Inflammatory macrophage treated with lipopolysaccharide for 1 hour (primary cell): Measurements from ENCODE around the gene SELENON.

Source experiments
- DNase-seq, 2 donors: peaks; one replicate each; pipeline ENCODE4 v3.0.0-alpha.2; 2020 to 2022

SELENON gene

DNA sequence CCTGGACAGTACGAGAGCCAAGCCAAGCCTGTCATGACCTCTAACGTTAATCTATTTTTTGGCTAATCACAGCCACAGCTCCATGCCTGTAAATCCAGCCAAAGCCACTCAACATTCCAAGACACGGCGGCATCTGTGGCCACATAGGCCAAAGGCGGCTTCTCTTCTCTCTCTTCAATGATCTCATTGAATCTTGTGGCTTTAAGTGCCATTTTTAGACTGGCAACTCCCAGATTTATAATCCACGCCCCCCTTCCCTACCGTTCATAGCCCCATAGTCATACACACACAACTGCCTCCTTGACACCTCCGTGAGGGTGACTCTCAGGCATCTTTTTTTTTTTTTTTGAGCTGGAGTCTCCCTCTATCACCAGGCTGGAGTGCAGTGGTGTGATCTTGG, 5.7 kb upstream of the SELENON start:
- DNase-seq, result no peak

DNA sequence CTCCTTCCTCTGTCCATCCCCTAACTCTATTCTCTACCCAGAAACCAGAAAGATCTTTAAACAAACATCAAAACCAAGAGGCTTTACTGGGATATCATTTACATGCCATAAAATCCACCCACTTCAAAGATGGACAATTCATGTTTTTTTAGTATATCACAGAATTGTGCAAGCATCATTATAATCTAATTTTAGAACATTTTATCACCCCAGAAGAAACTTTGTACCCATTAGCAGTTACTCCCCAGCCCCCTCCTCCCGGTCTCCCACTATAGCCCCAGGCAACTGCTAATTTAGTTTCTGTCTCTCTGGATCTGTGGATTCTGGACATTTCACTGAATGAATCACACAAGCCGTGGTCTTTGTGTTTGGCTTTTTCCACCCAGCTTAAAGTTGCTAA, 4.8 kb upstream of the SELENON start:
- no peak for DNase-seq

DNA sequence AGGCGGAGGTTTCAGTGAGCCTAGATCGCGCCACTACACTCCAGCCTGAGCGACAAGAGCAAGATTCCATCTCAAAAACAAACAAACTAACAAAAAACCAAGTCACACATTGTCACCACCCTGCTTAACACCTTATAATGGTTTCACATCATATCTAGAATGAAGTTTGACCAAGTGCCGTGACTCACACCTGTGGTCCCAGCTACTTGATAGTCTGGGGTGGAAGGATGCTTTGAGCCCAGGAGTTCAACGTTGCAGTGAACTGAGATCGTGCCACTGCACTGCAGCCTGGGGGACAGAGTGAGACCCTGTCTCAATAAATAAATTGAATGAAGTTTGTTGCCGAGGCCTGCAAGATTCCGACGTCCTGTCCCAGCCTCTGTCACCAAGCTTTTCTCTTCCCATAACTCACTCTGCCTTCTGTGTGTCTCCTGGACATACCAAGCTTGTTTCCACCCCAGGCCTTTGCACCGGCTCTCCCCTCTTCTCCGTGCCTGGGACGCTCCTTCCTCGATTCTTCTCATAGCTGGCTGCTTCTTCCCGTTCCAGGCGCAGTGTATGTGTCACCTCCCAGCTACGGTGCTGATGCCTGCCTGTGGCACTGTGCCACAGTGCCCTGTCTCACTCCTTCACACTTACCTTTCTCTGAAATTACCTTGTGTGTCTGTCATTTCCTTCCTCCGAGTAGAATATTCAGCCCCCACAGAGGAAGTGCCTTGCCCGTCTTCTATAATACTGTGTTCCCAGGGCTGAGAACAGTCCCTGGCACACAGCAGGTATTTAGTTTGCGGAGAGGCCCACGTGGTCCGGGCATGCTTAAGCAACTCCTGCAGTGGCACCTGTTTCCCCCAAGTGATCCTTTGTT, 3.8 kb upstream of the SELENON start:
- DNase-seq, result no peak

DNA sequence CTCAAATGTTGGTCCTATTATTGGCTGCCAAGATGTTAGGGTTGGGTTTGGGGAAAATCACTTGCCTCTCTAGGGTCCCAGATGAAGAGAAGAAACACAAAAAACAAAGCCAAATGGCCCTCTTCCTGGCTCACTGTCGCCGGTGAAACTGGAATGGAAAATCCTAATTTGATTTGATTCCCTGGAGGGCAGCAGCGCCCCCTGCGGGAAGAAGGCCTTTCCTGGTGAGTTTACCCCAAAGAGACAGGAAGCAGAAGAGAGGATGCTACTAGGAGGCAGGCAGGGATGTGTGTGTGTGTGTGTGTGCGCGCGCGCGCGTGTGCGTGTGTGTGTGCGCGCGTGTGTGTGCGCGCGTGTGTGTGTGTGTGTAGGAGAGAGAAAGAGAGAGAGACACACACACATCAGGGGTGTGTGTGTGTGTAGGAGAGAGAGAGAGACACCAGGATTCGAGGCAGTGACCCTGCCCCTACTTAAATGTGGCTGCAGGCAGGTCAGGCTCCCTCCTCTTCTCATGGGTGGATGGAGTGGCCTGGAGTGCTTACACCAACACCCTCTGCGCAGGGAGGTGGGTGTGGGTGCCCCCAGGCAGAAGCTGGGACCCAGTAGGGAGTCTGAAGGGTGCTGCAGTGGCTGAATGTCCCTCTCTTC, 3.1 kb upstream of the SELENON start:
- peak in 1 of 2 donors; percentile 93 for DNase-seq

DNA sequence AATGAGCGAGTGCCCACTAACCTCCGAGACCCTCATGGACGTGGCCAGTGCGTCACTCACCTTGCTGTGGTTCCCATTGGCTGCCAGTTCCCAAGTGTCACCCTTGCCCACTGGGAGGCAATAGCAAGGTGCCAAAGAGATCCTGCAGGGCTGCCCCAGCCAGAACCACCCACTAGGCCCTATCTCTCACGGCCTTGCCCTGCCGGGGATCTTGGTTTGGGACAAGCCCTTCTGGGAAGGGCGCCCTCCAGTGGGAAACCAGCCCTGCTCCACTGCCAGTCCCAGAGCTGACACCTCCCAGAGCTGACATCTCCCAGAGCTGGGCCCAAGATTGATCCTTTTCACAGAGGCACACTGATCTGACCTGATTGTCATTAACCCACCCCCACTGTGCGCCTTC, 2.1 kb upstream of the SELENON start:
- DNase-seq, result peak in 1 of 2 donors; percentile 55

DNA sequence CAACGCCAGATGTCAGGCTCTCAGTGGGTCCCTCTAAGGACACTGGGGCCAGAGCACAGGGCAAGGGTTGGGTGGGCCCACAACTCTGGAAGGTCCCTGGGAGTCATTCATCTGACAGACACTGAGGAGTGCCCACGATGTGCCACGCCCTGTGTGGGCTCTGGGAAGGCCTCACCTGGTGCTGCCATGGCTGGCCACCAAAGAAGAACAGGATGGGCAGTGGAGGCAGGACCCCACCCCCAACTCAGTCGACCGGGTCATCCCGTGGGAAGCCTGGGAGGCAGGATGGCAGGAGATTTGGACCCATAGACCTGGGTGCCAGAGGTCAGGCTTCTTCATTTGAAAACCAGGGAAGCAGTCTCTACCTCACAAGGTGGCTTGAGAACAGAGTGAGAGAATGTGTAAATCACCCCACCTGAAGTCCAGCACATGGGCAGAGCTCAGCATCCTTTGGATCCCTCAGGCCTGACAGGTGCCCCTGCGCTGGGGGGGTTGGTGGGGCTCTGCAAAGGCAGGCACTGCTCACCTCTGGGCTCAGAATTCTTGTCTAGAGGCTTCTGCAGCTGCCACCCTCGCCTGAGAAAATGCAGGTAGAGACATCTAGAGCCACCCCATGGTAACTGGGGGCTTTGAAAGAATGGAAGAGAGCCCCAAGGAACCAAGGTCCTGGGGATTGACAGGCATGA, 1.2 kb upstream of the SELENON start:
- DNase-seq, result no peak

DNA sequence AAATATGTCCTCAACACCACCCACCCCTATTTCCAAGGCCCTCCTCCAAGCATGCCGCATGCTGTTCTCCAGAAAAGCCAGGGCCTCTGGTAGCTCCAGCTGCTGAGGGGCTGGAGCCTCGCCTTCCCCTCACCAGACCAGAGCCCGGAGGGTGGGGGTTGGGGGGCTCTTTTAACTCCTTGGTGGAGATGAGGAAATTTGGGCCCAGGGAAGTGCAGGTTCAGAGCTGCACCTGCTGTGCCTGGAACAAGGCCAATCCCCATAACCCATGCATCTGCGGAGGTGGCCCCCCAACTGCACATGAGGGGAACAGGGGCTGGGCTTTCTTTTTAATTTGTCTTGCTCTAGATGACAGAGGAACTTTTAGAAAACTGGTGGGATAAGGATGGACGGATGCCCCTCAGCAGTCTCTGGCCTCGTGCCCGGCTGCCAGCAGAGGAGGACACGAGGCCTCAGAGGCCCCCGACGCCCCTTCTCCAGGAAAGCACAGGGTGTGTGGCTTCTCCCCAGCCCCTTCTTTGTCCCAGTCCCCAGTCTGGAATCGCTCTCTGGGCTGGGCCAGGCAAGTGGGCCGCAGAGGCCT, 550 bp upstream of the SELENON start:
- DNase-seq, result no peak

DNA sequence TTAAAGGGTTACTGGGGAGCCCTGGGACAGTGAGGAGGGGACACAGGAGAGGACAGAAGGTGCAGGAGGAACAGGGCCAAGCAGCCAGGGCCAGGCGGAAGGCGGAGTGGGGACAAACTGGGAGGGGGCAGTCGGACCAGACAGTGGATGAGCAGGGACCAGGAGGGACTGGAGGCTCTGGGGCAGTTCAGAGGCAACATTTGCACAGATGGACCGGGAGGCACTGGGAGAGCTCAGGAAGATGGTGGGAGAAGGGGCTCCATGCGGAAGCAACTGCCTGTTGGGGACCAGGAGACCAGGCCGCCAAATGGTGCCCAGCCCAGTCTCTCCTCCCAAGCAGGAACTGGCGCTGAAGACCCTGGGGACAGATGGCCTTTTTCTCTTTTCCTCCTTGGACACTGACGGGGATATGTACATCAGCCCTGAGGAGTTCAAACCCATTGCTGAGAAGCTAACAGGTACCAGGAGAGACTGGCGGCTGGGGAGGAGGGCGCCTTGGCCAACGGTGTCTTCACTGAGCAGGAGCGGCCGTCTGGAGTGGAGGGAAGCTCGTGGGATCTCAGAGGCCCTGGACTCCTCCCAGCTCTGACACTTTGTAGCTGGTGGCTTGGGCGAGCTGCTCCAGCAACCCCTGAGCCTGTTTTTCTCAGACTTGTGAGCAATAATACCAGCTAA, 847 bp downstream of the SELENON start:
- no peak for DNase-seq

DNA sequence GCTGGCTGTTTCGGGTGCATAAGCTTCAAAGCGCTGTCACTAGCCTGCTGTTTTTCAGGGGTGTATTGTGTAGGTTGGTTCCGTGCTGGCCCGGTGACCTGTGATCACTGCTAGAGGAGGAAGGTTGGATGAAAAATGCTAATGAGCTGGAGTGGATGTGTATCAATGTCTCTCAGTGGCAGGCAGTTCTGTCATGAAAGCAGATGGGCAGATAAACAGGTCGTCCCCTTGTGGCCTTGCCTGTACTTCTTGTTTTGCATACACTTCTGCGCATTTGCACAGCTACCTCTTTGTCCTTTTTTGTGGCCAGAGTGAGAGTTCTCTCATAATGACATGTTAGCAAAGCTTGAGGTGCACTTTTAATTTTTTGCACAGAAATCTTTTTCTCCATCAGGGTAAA, 2.9 kb downstream of the SELENON start:
- no peak for DNase-seq

DNA sequence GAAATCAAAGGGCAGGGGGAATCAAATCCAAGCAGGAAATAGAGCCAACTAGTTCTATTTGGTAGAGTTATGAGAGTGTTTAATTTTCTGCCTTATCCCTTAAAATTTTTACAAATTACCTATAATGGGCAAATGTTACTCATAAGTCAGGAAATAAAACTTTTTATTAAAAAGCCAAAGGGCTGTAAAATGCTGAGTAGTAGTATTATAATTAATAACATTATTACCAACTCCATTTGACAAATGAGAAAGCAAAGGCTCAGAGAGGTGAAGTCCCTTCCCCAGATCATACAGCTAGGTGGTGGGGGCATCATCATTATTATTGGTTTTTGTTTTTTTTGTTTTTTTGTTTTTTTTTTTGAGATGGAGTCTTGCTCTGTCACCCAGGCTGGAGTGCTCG, 3.4 kb downstream of the SELENON start:
- DNase-seq, result no peak

DNA sequence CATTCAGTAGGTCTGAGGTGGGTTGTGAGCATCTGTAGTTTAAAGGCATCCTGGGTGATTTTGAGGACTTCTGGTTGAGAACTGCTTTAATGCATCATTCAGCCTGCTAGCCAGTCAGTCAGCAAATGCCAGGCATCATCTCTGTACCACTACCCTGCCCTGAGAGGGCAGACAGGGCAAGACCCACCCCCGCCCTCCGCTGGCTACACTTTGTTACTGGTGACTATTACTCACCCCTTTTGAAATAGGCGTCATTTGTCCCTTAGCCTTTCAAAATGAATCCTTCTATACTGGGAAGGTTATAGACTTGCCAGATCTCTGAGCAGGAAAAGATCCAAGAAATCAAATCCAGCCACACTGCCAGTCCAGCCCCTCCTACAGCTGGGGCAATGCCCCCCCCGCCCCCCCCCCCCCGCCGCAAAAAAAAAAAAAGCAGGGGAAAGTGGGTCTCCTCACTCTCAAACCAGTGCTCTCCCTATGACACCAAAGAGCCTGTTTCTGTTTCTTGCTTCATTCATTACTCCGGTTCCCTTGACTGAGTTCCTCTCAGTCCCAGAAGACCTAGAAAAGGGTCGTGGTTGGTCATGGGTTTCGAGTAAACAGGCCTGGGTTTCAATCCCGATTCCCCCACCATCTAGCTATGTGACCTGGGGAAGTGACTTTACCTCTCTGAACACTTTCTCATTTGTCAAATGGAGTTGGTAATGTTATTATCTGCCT, 4.4 kb downstream of the SELENON start:
- peak; percentile 66 to 77 for DNase-seq

DNA sequence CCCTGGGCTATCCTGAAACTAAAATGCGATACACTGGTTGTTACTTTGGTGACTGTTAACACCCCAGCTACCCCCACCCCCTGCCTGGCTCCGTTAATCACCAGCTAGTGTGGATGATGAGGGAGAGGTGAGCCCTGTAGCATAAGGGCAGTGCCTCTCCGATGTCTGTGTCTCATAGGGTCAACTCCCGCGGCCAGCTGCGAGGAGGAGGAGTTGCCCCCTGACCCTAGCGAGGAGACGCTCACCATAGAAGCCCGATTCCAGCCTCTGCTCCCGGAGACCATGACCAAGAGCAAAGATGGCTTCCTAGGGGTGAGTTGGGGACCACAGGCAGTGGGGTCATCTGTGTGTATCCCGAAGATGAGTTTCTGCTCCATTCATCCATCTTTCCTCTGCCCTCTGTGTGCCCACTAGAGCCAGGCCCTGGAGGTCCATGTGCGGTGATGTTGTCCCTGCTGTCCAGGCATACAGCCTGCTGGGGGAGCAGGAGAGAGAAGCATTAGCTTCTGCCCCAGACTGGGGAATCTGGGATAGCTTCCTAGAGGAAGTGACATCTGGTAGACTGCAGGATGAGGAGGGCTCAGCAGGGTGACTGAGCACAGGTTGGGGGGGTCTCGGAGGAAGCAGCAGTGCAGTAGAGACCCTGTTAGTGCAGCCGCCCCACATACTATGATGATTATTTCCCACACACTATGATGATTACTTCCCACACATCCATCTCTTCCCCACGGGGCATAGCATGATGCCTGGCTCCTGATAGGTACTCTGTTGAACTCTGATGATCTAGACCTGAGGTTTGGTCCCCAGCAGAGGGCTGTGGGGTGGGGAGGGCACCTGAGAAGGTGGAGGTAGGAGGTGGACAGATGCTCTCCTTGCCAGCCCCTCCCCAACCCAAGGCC, 5.2 kb downstream of the SELENON start:
- DNase-seq, result no peak

DNA sequence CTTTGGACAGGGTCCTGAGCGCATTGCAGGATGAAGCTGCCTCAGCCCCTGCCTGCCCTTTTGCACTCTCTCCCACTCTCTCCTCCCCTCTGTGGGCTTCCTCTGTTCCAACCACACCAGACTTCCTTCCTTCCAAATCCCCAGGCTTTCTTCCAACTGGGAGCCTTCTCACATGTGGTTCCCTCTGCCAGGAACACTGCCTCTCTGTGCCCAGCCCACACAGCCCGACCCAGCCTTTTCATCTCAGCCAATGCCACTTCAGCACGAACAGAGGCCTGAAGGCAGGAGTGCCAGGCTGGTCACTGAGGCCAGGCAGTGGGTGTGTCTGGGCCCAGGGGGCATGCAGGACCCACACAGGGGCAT, 5.9 kb downstream of the SELENON start:
- no peak for DNase-seq

DNA sequence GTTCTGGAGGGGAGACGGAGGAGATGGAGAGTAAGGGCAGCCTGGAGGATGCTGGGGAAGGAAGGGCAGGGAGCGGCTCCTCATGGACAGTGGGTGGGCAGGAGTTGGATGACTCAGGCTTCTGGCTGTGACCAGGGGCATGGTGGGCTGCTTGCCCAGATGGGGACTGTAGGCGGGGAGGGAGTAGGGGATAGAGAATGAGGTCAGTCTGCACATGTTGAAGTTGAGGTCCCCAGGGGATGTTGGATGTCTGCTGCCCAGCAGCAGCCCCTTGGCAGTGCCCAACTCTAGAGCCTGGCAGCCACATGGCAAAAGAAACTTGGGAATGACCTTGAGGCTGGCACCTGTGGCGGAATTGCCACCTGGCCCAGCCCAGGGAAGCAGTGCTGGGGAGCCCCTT, 6.4 kb downstream of the SELENON start:
- no peak for DNase-seq

DNA sequence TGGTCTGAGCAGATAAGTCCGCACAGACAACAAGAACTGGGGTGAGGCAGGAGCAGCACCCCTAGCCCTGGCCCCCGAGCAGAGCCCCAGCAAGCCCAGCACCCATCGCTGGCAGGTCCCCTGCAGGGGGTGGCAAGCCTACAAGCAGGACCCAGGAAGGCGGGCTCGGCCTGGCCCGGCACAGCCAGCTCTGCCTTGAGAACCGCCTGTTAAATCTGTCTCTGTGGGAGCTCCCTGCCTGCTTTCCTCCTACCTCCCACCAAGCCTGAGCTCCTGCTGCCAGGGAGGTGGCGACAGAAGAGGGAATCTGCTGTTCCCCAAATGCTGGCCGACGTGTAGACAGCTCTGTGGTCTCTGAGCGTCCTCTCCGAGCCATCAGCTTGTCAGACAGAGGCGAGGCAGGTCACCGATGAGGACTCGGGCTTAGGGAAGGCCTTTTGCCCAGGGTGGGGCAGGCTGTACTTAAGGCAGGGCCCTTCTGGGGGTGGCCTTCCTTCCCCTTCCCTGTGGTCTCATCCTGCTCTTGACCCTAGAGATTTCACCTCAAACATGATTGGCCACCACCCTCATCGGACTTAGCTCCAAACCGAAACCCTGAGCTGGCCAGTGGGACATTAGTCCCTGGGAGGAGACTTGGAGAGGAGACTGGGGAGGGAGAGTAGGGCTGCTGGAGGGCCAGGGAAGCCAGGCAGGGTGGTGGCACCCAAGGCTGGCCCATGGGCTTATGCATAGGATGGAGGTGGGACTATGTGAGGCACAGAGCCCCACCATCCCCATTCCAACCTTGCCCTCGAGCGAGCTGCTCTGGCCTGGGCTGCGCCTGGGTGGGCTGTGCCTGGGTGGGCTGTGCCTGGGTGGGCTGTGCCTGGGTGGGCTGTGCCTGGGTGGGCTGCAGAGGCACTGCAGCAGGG, 7.7 kb downstream of the SELENON start:
- DNase-seq, result no peak

DNA sequence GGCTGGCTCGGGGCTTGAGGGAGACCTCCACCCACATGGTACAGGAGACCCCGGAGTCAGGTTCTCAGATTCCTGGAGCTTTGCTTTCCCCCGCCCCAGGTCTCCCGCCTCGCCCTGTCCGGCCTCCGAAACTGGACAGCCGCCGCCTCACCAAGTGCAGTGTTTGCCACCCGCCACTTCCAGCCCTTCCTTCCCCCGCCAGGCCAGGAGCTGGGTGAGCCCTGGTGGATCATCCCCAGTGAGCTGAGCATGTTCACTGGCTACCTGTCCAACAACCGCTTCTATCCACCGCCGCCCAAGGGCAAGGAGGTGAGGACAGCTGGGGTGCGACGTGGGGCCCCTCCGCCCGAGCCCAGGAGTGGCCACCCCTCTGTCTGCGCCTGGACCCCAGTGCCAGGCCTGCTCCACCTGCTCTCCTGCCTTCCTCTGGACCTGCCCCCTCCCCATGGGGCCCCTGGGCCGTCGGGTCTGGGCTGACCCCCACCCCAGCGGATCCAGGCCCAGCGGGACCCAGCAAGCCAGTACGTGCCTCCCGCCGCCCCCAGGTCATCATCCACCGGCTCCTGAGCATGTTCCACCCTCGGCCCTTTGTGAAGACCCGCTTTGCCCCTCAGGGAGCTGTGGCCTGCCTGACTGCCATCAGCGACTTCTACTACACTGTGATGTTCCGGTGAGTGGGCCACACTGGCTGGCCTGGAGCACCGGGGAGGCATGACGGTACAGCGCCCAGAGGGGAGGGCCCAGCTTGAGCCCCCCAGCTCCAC, 8.7 kb downstream of the SELENON start:
- DNase-seq, result no peak

DNA sequence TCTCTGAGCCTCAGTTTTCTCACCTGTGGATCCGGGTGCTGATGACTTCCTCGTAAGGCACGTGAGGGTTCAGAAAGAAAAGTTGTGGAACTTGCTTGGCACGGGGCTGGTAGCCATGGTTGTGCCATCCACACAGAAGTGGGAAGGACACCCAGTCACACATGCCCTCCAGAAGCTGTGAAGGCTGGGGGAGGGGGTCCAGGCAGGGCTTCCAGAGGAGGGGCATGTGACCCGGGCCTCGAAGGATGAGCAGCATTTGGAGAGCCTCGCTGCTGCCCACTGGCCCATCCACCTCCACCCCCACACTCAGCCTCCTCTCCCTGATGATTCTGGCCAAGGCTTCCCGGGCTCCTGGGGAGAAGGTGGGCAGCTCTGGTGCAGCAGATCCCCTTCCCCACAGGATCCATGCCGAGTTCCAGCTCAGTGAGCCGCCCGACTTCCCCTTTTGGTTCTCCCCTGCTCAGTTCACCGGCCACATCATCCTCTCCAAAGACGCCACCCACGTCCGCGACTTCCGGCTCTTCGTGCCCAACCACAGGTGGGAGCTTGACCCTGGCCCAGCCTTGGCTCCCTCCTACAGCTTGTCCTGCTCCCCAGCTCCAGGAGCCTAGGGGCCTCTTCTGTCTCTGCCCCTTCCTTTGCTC, 9.4 kb downstream of the SELENON start:
- DNase-seq, result peak; percentile 46 to 60

DNA sequence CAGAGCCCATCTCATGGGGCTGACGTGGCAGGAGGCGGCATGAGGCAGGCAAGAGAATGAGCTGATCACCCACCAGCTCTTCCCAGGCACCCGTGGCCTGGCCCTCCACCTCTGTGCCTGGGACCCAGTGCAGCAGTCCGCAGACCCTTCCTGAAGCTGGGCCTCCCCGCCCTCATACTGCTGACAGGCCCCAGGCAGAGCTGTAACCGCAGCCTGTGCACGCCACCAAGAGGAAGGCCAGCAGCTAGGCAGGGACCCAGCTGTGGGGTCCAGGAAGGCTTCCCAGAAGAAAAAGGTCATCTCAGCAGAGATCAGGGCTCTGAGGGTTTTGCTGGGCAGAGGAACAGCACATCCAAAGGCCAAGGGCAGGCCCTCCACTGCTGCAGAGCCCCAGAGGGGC, 9.9 kb downstream of the SELENON start:
- no peak for DNase-seq
